CD8-positive, alpha-beta memory T cell (primary cell): ENCODE measurements around the gene MXI1. TPM values are rescaled to one million over a fixed set of nuclear protein-coding genes. Genes with fewer than 3 reads are reported as not detected.
A peak's percentile ranks its signal among the peaks of the same experiment; 100 is the strongest.
"Not testable (repeated sequence)": the region's sequence is repeated elsewhere in the genome, so short reads cannot be mapped to it uniquely, and the experiment has no call there.

Experiments used
- CTCF ChIA-PET: fragments of 350-600 bp; sonication (Branson Sonifier 250); formaldehyde crosslinking; loops from one replicate; lab custom pipeline; 2021; ENCODE audit warnings: antibody characterized with exemption; lab: Charles Lee
- POLR2A ChIA-PET: fragments of 350-600 bp; sonication (Branson Sonifier 250); formaldehyde crosslinking; loops from one replicate; lab custom pipeline; 2021; ENCODE audit warnings: antibody characterized with exemption; lab: Charles Lee
- DNase-seq, 5 donors: peaks; one replicate each; pipeline versions ENCODE4 v3.0.0 to v3.0.0-alpha.2; 2020 to 2022; ENCODE audit warnings: mixed read lengths in 1 of 5
- H3K27ac ChIP-seq: one replicate; pipeline ENCODE4 v1.7.0; 2013; ENCODE audit warnings: low read depth, mild to moderate bottlenecking, low read length, moderate library complexity
- H3K27me3 ChIP-seq: 2 replicates; pipeline ENCODE4 v1.7.0; 2013; ENCODE audit warnings: low read length, mild to moderate bottlenecking; ENCODE audit not compliant: insufficient read depth, poor library complexity, severe bottlenecking
- H3K36me3 ChIP-seq: 2 replicates; pipeline ENCODE4 v1.7.0; 2013; ENCODE audit warnings: mild to moderate bottlenecking, low read length, moderate library complexity; ENCODE audit not compliant: insufficient read depth
- H3K4me1 ChIP-seq: 2 replicates; pipeline ENCODE4 v1.7.0; 2013; ENCODE audit warnings: mild to moderate bottlenecking, low read length, moderate library complexity; ENCODE audit not compliant: insufficient read depth
- H3K4me3 ChIP-seq: 2 replicates; pipeline ENCODE4 v1.7.0; 2013; ENCODE audit warnings: mild to moderate bottlenecking, low read length
- H3K9me3 ChIP-seq: 2 replicates; pipeline ENCODE4 v1.7.0; 2013; ENCODE audit warnings: mild to moderate bottlenecking, low read length
- H3K27ac Mint-ChIP-seq, 8 donors: one replicate each; pipeline ENCODE4 v1.8.0; 2020 to 2021; ENCODE audit warnings: mixed read lengths in 8 of 8, mild to moderate bottlenecking in 6 of 8, inconsistent platforms in 3 of 8, moderate library complexity in 3 of 8
- H3K27me3 Mint-ChIP-seq, 2 donors: one replicate each; pipeline ENCODE4 v1.8.0; 2020 to 2021; ENCODE audit warnings: mixed read lengths in 2 of 2, mild to moderate bottlenecking in 1 of 2, moderate library complexity in 1 of 2
- H3K36me3 Mint-ChIP-seq, 3 donors: one replicate each; pipeline ENCODE4 v1.8.0; 2020 to 2021; ENCODE audit warnings: mixed read lengths in 3 of 3, inconsistent platforms in 1 of 3, mild to moderate bottlenecking in 1 of 3
- H3K4me1 Mint-ChIP-seq, 3 donors: one replicate each; pipeline ENCODE4 v1.8.0; 2020 to 2021; ENCODE audit warnings: mixed read lengths in 3 of 3, inconsistent platforms in 1 of 3, mild to moderate bottlenecking in 1 of 3
- H3K4me3 Mint-ChIP-seq, 7 donors: one replicate each; pipeline ENCODE4 v1.8.0; 2020 to 2021; ENCODE audit warnings: mixed read lengths in 7 of 7, mild to moderate bottlenecking in 6 of 7, moderate library complexity in 4 of 7, inconsistent platforms in 2 of 7
- H3K9me3 Mint-ChIP-seq, 5 donors: one replicate each; pipeline ENCODE4 v1.8.0; 2020 to 2022; ENCODE audit warnings: mixed read lengths in 5 of 5, mild to moderate bottlenecking in 3 of 5, moderate library complexity in 2 of 5, inconsistent platforms in 1 of 5
- polyA plus RNA-seq: library from polyadenylated mRNA; unstranded; fragments of 300-500 nt; fragmentation: Illumina TruSeq; gene quantifications from one replicate; pipeline ENCODE4 v1.2.3, GENCODE V29; 2021
- total RNA-seq, 2 experiments: library from RNA; stranded (reverse); gene quantifications; one replicate each; pipeline ENCODE4 v1.2.3, GENCODE V29; 2021

MXI1 gene
- total and polyA plus RNA-seq, 3 experiments from 2014 or later: 8.6 to 32.3 (median 9.2) TPM

DNA sequence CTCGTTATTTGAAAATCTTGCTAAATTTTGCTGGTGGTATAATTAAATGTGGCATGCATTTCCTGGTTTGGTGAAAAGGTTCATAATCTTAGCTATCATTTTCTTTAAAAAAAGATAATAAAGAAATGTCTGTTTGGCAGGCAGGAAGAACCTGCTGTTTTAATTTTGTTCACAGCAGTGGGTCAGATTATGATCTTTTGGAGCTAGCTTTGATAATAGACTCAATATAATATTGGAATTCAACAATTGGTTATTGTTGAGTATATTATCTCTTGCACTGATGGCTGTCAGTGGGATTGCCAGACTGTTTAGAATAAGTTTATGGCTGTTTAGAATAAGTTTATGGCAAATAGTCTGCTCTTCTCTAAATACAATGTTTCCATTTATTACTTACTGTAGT lies 35.1 kb downstream of the MXI1 start:
- POLR2A ChIA-PET: no interaction called here
- peaks cover 3% of the 10 kb centered on the region in 2 donors for H3K27me3 Mint-ChIP-seq
- CTCF ChIA-PET: no interaction called here
- peak overlapping the region in 1 of 7 donors; percentile 11 for H3K4me3 Mint-ChIP-seq
- peaks cover 16% of the 10 kb centered on the region for H3K4me1 ChIP-seq
- H3K36me3 ChIP-seq: peaks cover 3% of the 10 kb centered on the region
- H3K27ac Mint-ChIP-seq: peak overlapping the region in 1 of 8 donors; percentile 89
- H3K27ac ChIP-seq: no peak overlapping the region
- H3K27me3 ChIP-seq: no peaks in the 10 kb centered on the region
- no peaks in the 10 kb centered on the region for H3K9me3 ChIP-seq
- peaks cover 0 to 4% (median 0%) of the 10 kb centered on the region in 5 donors for H3K9me3 Mint-ChIP-seq
- H3K4me3 ChIP-seq: no peak overlapping the region
- no peak for DNase-seq
- H3K36me3 Mint-ChIP-seq: peaks cover 8 to 38% (median 20%) of the 10 kb centered on the region in 3 donors
- peaks cover 27 to 44% (median 40%) of the 10 kb centered on the region in 3 donors for H3K4me1 Mint-ChIP-seq

DNA sequence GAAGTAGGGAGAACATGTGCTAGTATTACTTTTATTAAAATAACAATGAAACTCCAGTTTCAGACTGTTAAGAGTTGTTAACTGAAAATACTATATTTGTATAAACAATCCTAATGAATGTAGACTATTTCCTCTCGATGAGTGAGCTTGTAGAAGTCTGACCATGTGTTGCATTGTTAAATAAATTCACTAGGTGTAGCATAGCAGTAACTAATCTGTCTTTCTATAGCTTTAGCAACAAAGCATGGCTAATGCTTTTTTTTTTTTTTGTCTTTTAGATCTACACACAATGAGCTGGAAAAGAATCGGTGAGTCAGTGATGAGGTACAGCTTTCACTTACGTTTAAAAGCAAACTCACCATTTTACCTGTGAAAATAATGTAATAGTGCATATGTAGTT lies 37.1 kb downstream of the MXI1 start:
- Mint-ChIP-seq H3K27me3 (peaks cover 0 to 3% of the 10 kb centered on the region in 2 donors), H3K9me3 (no peaks in the 10 kb centered on the region), H3K4me3 (no peak overlapping the region), H3K4me1 (peaks cover 23 to 34% (median 31%) of the 10 kb centered on the region in 3 donors), H3K27ac (no peak overlapping the region), H3K36me3 (peaks cover 6 to 27% (median 8%) of the 10 kb centered on the region in 3 donors)
- Histone ChIP-seq H3K27ac (no peak overlapping the region), H3K36me3 (peaks cover 3% of the 10 kb centered on the region), H3K9me3 (no peaks in the 10 kb centered on the region), H3K4me3 (no peak overlapping the region), H3K27me3 (no peaks in the 10 kb centered on the region), H3K4me1 (peaks cover 16% of the 10 kb centered on the region)
- ChIA-PET POLR2A (no interaction called here), CTCF (interaction anchor here (1.0 to 1.2 kb wide), 2 partner anchors 32 to 35 kb away, joined by 3 read pairs; no protein-coding TSS in a partner anchor)
- DNase-seq: no peak

DNA sequence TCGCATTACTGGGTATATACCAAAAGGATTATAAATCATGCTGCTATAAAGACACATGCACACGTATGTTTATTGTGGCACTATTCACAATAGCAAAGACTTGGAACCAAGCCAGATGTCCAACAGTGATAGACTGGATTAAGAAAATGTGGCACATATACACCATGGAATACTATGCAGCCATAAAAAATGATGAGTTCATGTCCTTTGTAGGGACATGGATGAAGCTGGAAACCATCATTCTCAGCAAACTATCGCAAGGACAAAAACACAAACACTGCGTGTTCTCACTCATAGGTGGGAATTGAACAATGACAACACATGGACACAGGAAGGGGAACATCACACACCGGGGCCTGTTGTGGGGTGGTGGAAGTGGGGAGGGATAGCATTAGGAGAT lies 40.4 kb downstream of the MXI1 start:
- H3K27ac ChIP-seq, H3K4me3 ChIP-seq, POLR2A ChIA-PET, H3K27me3 Mint-ChIP-seq, H3K4me3 Mint-ChIP-seq, H3K36me3 ChIP-seq, DNase-seq, H3K4me1 ChIP-seq, H3K9me3 Mint-ChIP-seq, CTCF ChIA-PET, H3K9me3 ChIP-seq, H3K27ac Mint-ChIP-seq, H3K27me3 ChIP-seq: not testable (repeated sequence)
- H3K4me1 Mint-ChIP-seq: peaks cover 14 to 21% (median 17%) of the 10 kb centered on the region in 3 donors
- peaks cover 8 to 27% (median 8%) of the 10 kb centered on the region in 3 donors for H3K36me3 Mint-ChIP-seq

DNA sequence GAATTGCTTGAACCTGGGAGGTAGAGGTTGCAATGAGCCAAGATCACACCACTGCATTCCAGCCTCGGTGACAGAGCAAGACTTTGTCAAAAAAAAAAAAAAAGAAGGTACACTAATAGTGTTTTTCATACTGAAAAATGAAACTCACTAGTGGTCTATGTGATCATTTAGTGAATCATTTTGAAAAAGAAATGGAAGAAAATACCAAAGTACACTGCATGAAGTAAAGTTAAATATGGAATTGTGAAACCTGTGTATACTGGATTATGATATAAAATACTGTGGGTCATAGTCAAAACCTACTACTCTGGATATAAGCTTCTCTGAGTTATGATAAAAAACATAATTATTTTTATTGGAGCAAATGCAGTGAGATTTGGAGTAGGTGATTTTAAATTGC lies 42.1 kb downstream of the MXI1 start:
- POLR2A ChIA-PET, H3K27me3 ChIP-seq, H3K27me3 Mint-ChIP-seq, H3K4me3 ChIP-seq, H3K9me3 ChIP-seq, DNase-seq, H3K27ac ChIP-seq, CTCF ChIA-PET, H3K4me3 Mint-ChIP-seq, H3K36me3 ChIP-seq, H3K9me3 Mint-ChIP-seq, H3K4me1 ChIP-seq: not testable (repeated sequence)
- Mint-ChIP-seq H3K36me3 (peaks cover 8 to 28% (median 9%) of the 10 kb centered on the region in 3 donors), H3K4me1 (peaks cover 21 to 38% (median 26%) of the 10 kb centered on the region in 3 donors), H3K27ac (peak overlapping the region in 1 of 8 donors; percentile 35)

DNA sequence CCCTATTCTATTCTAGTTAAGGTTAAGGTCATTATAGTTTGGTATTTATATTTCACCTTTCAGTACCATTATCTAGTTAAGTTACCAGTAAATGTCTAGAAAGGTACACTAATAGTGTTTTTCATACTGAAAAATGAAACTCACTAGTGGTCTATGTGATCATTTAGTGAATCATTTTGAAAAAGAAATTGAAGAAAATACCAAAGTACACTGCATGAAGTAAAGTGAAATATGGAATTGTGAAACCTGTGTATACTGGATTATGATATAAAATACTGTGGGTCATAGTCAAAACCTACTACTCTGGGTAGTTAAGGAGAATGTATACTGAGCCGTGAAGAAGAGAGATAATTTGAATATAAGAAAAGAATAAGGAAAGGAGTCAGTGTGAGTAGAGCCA lies 44.0 kb downstream of the MXI1 start:
- H3K4me3 ChIP-seq, H3K9me3 ChIP-seq, H3K36me3 ChIP-seq, H3K27me3 Mint-ChIP-seq, H3K27me3 ChIP-seq, H3K27ac ChIP-seq, CTCF ChIA-PET, H3K4me3 Mint-ChIP-seq, POLR2A ChIA-PET, H3K4me1 ChIP-seq, DNase-seq, H3K9me3 Mint-ChIP-seq: not testable (repeated sequence)
- peaks cover 2 to 20% (median 13%) of the 10 kb centered on the region in 3 donors for H3K36me3 Mint-ChIP-seq
- peaks cover 25 to 44% (median 29%) of the 10 kb centered on the region in 3 donors for H3K4me1 Mint-ChIP-seq
- H3K27ac Mint-ChIP-seq: peak overlapping the region in 5 of 8 donors; percentile 0 to 72 (median 17)

DNA sequence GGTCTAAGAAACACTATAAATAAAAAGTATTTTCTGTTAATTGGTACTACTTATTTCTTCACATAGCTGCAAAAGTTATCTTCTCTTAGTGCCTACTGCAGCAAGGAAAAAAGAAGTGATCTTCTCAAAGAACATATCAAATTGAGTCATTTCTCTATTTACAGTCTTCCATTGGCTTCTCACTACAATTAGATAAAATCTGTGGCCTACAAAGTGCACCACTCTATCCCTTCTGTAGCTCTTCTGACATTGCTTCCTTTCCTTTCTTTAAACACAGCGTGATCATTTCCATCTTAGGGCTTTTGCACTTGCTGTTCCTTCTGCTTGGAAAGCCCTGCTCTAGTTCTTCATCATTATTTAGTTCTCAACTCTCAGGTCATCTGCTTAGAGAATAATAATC lies 44.7 kb downstream of the MXI1 start:
- Histone ChIP-seq H3K27me3 (no peaks in the 10 kb centered on the region), H3K27ac (no peak overlapping the region), H3K4me1 (peaks cover 5% of the 10 kb centered on the region), H3K36me3 (no peaks in the 10 kb centered on the region), H3K4me3 (no peak overlapping the region), H3K9me3 (no peaks in the 10 kb centered on the region)
- no peak overlapping the region for H3K4me3 Mint-ChIP-seq
- H3K27me3 Mint-ChIP-seq: peaks cover 0 to 3% of the 10 kb centered on the region in 2 donors
- H3K9me3 Mint-ChIP-seq: peaks cover 0 to 7% (median 0%) of the 10 kb centered on the region in 5 donors
- peaks cover 25 to 41% (median 29%) of the 10 kb centered on the region in 3 donors for H3K4me1 Mint-ChIP-seq
- no peak for DNase-seq
- ChIA-PET CTCF (no interaction called here), POLR2A (no interaction called here)
- H3K36me3 Mint-ChIP-seq: peaks cover 5 to 16% (median 13%) of the 10 kb centered on the region in 3 donors
- peak overlapping the region in 4 of 8 donors; percentile 1 to 13 (median 2) for H3K27ac Mint-ChIP-seq

DNA sequence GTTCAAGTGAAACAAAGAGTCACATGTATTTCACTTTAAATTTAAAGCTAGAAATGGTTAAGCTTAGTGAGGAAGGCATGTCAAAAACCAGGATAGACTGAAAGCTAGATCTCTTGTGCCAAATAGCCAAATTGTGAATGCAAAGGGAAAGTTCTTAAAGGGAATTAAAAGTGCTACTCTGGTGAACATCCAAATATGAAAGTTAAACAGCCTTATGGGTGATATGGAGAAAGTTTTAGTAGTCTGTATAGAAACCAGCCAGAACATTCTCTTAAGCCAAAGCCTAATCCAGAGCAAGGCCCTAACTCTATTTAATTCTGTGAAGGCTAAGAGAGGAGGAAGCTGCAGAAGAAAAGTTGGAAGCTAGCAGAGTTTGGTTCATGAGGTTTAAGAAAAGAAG lies 47.1 kb downstream of the MXI1 start:
- no peaks in the 10 kb centered on the region for H3K27me3 ChIP-seq
- DNase-seq: no peak
- no peaks in the 10 kb centered on the region for H3K9me3 ChIP-seq
- H3K27ac Mint-ChIP-seq: peak overlapping the region in 3 of 8 donors; percentile 32 to 85 (median 39)
- ChIA-PET CTCF (interaction anchor here (1.0 to 2.0 kb wide), 3 partner anchors 24 to 117 kb away, joined by 3 to 5 read pairs (median 4); no protein-coding TSS in a partner anchor), POLR2A (no interaction called here)
- peaks cover 25 to 41% (median 29%) of the 10 kb centered on the region in 3 donors for H3K4me1 Mint-ChIP-seq
- H3K4me3 Mint-ChIP-seq: peak overlapping the region in 4 of 7 donors; percentile 0 to 48 (median 24)
- no peak overlapping the region for H3K27ac ChIP-seq
- H3K9me3 Mint-ChIP-seq: peaks cover 0 to 7% (median 0%) of the 10 kb centered on the region in 5 donors
- H3K4me1 ChIP-seq: peaks cover 5% of the 10 kb centered on the region
- H3K27me3 Mint-ChIP-seq: peaks cover 0 to 3% of the 10 kb centered on the region in 2 donors
- H3K4me3 ChIP-seq: no peak overlapping the region
- H3K36me3 ChIP-seq: no peaks in the 10 kb centered on the region
- H3K36me3 Mint-ChIP-seq: peaks cover 5 to 13% (median 11%) of the 10 kb centered on the region in 3 donors

DNA sequence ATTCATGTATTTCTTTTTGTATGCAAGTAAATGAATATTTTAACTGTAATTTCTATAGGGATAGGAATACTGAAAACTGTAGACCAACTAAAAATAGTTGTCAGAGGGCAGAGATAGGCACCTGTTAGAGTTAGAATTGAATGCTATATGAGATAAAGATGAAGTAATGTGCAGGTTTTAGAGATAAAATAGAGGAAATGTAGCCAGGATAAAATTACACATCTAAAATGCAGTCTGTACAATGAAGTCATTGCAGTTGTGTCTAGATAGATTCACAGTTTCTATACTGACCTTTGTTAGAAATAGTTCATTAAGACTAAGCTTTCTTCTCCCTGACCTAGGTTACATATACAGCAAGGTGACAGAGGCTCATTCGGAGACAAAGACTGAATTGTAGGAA lies 51.1 kb downstream of the MXI1 start:
- H3K9me3 Mint-ChIP-seq: peaks cover 0 to 7% (median 0%) of the 10 kb centered on the region in 5 donors
- CTCF ChIA-PET: no interaction called here
- Histone ChIP-seq H3K4me1 (no peaks in the 10 kb centered on the region), H3K36me3 (no peaks in the 10 kb centered on the region), H3K27ac (no peak overlapping the region), H3K4me3 (no peak overlapping the region), H3K27me3 (no peaks in the 10 kb centered on the region), H3K9me3 (no peaks in the 10 kb centered on the region)
- H3K36me3 Mint-ChIP-seq: peaks cover 3 to 13% (median 10%) of the 10 kb centered on the region in 3 donors
- POLR2A ChIA-PET: interaction anchor here (0.6 kb wide), 2 partner anchors 47 to 349 kb away, joined by 3 read pairs; no protein-coding TSS in a partner anchor
- H3K27ac Mint-ChIP-seq: no peak overlapping the region
- H3K27me3 Mint-ChIP-seq: peaks cover 0 to 3% of the 10 kb centered on the region in 2 donors
- DNase-seq: no peak
- peaks cover 11 to 15% (median 12%) of the 10 kb centered on the region in 3 donors for H3K4me1 Mint-ChIP-seq
- no peak overlapping the region for H3K4me3 Mint-ChIP-seq
